HepG2 (cell line): Measurements from ENCODE around the gene TAS1R1. TPM values are rescaled to one million over a fixed set of nuclear protein-coding genes. Genes with fewer than 3 reads are reported as not detected.

Source experiments
- BATF2 ChIP-seq: sonication (generic); formaldehyde crosslinking; IDR thresholded peaks from 2 replicates; pipeline ENCODE4 v1.8.0; 2022; ENCODE audit warnings: mild to moderate bottlenecking, missing genetic modification reagents, moderate library complexity
- CEBPB ChIP-seq: IDR thresholded peaks from 2 replicates; pipeline ENCODE4 v1.6.1; 2011; ENCODE audit warnings: low read depth, low read length, improper control_type of control experiment, borderline replicate concordance
- EP300 ChIP-seq, 3 experiments: sonication (generic) in 1 of 3; formaldehyde crosslinking in 1 of 3; IDR thresholded peaks; 2 replicates each; pipeline versions ENCODE4 v1.5.1 to v1.6.1; 2011 to 2020; ENCODE audit warnings: low read depth in 2 of 3, low read length in 2 of 3, borderline replicate concordance in 1 of 3, improper control_type of control experiment in 1 of 3, mild to moderate bottlenecking in 1 of 3, missing genetic modification reagents in 1 of 3, moderate library complexity in 1 of 3
- FOXO4 ChIP-seq: sonication (generic); formaldehyde crosslinking; conservative IDR thresholded peaks from 2 replicates; pipeline ENCODE4 v1.8.1; 2023; ENCODE audit warnings: missing genetic modification reagents
- GABPA ChIP-seq, 2 experiments: IDR thresholded peaks; 2 replicates each; pipeline ENCODE4 v1.6.1; 2011 to 2016; ENCODE audit warnings: low read depth in 2 of 2, low read length in 1 of 2, missing biosample characterization in 1 of 2, missing genetic modification characterization in 1 of 2
- HDAC1 ChIP-seq: sonication (generic); formaldehyde crosslinking; IDR thresholded peaks from 2 replicates; pipeline ENCODE4 v1.5.1; 2020; ENCODE audit warnings: mild to moderate bottlenecking, missing genetic modification reagents
- HNF4A ChIP-seq: sonication (generic); formaldehyde crosslinking; IDR thresholded peaks from 2 replicates; pipeline ENCODE4 v1.4.0; 2020; ENCODE audit warnings: missing genetic modification reagents
- HNRNPL ChIP-seq: fragments of 200-400 bp; formaldehyde crosslinking; IDR thresholded peaks from 2 replicates; pipeline ENCODE4 v1.6.1; 2017; ENCODE audit warnings: mild to moderate bottlenecking, low read depth, low read length
- NR3C1 ChIP-seq: sonication (generic); formaldehyde crosslinking; IDR thresholded peaks from 2 replicates; pipeline ENCODE4 v1.4.0; 2020; ENCODE audit warnings: missing genetic modification reagents
- SKIL ChIP-seq: sonication (generic); formaldehyde crosslinking; IDR thresholded peaks from 2 replicates; pipeline ENCODE4 v1.8.0; 2022; ENCODE audit warnings: missing genetic modification reagents, mild to moderate bottlenecking, moderate library complexity, borderline replicate concordance
- SOX5 ChIP-seq: IDR thresholded peaks from 2 replicates; pipeline ENCODE4 v1.6.1; 2016; ENCODE audit warnings: borderline replicate concordance
- TMF1 ChIP-seq: sonication (generic); formaldehyde crosslinking; IDR thresholded peaks from 2 replicates; pipeline ENCODE4 v1.8.1; 2022; ENCODE audit warnings: low read depth, missing genetic modification reagents
- ZFP91 ChIP-seq: sonication (generic); formaldehyde crosslinking; IDR thresholded peaks from 2 replicates; pipeline ENCODE4 v1.9.0; 2022; ENCODE audit warnings: missing genetic modification reagents, mild to moderate bottlenecking, borderline replicate concordance
- ZNF18 ChIP-seq: sonication (generic); formaldehyde crosslinking; IDR thresholded peaks from 2 replicates; pipeline ENCODE4 v1.8.0; 2022; ENCODE audit warnings: mild to moderate bottlenecking, missing genetic modification reagents; ENCODE audit not compliant: insufficient replicate concordance
- ZNF180 ChIP-seq: sonication (generic); formaldehyde crosslinking; IDR thresholded peaks from 2 replicates; pipeline ENCODE4 v1.4.0; 2020; ENCODE audit warnings: low read depth, missing genetic modification reagents, borderline replicate concordance
- ZNF296 ChIP-seq: sonication (generic); formaldehyde crosslinking; conservative IDR thresholded peaks from 2 replicates; pipeline ENCODE4 v1.5.0; 2020; ENCODE audit warnings: mild to moderate bottlenecking, missing genetic modification reagents
- ZNF530 ChIP-seq: sonication (generic); formaldehyde crosslinking; IDR thresholded peaks from 2 replicates; pipeline ENCODE4 v1.5.0; 2020; ENCODE audit warnings: low read depth, mild to moderate bottlenecking, missing genetic modification reagents
- ZNF629 ChIP-seq: sonication (generic); formaldehyde crosslinking; conservative IDR thresholded peaks from 2 replicates; pipeline ENCODE4 v1.5.0; 2020; ENCODE audit warnings: missing genetic modification reagents
- ZNF740 ChIP-seq: sonication (generic); formaldehyde crosslinking; IDR thresholded peaks from 2 replicates; pipeline ENCODE4 v1.4.0; 2020; ENCODE audit warnings: missing genetic modification reagents
- ZNF891 ChIP-seq: sonication (generic); formaldehyde crosslinking; IDR thresholded peaks from 2 replicates; pipeline ENCODE4 v1.5.0; 2020; ENCODE audit warnings: mild to moderate bottlenecking, missing genetic modification reagents
- polyA plus RNA-seq, 8 experiments: library from polyadenylated mRNA; depleted of rRNA in 3 of 8; stranded (reverse) in 7 of 8; unstranded in 1 of 8; fragments of >200 nt; fragmentation: Illumina TruSeq in 4 of 8; extraction: Trizol in 4 of 8; gene quantifications; 2 replicates each; pipeline versions ENCODE4 v1.2.1 to v1.2.3, GENCODE V29; 2011 to 2016; ENCODE audit warnings: low read depth in 4 of 8, missing spikeins in 1 of 8, mixed read lengths in 1 of 8; ENCODE audit not compliant: insufficient read depth in 1 of 8
- total RNA-seq, 5 experiments: library from RNA; depleted of rRNA; stranded (reverse); fragments of >200 nt; fragmentation: Illumina TruSeq; extraction: Trizol; gene quantifications; 2 replicates each; pipeline ENCODE4 v1.2.3, GENCODE V29; 2016; ENCODE audit warnings: low read depth in 1 of 5

Gene TAS1R1
- total and polyA plus RNA-seq, 2 of the 13 experiments (the other 11 are each of a cell fraction or from before 2014, with no cell fraction given), result 1.4 to 1.6 TPM

- TF ChIP-seq HDAC1 (CRISPR knock-in tag), result peak; percentile 58
- no peak for TF ChIP-seq ZNF18 (CRISPR knock-in tag)
- TF ChIP-seq ZNF740 (CRISPR knock-in tag), result no peak
- TF ChIP-seq ZNF629, result peak; percentile 43
- peak; percentile 30 for TF ChIP-seq HNF4A
- no peak for TF ChIP-seq ZNF296 (CRISPR knock-in tag)
- no peak for TF ChIP-seq CEBPB
- TF ChIP-seq ZNF180 (CRISPR knock-in tag), result no peak
- no peak for TF ChIP-seq SKIL
- no peak for TF ChIP-seq GABPA (IDR thresholded peaks at IDR 0.05; ENCODE audit: low read depth, low read length)
- TF ChIP-seq GABPA (CRISPR knock-in tag; IDR thresholded peaks at IDR 0.05; ENCODE audit: low read depth), result 0 out of 2 replicates have a peak, but pooled peaks have one; percentile 12
- TF ChIP-seq HNRNPL, result peak; percentile 94
- TF ChIP-seq TMF1, result no peak
- TF ChIP-seq ZNF891, result no peak
- TF ChIP-seq FOXO4 (CRISPR knock-in tag), result 0 out of 2 replicates have a peak, but pooled peaks have one; percentile 24
- no peak for TF ChIP-seq SOX5 (CRISPR knock-in tag)
- TF ChIP-seq NR3C1 (CRISPR knock-in tag), result no peak
- TF ChIP-seq ZFP91 (CRISPR knock-in tag), result peak; percentile 29; the same call in 1 of the 2 replicates
- no peak for TF ChIP-seq BATF2 (CRISPR knock-in tag)
- TF ChIP-seq ZNF530 (CRISPR knock-in tag), result no peak
- TF ChIP-seq EP300 (IDR thresholded peaks at IDR 0.05; ENCODE audit: low read depth in 2 of 2, low read length in 2 of 2), result no peak
- no peak for TF ChIP-seq EP300 (CRISPR knock-in tag; IDR thresholded peaks at IDR 0.05; ENCODE audit: borderline replicate concordance)
Observed at GRCh38 chr1:6554907-6555778, at the start of gene TAS1R1 (continued).
